ENCODE data around the gene TCF7L2. TPM values are rescaled to one million over a fixed set of nuclear protein-coding genes. Genes with fewer than 3 reads are reported as not detected.

The TCF7L2 gene
- polyA plus RNA-seq, 1 donor from 2014 or later: 1.7 TPM

DNA sequence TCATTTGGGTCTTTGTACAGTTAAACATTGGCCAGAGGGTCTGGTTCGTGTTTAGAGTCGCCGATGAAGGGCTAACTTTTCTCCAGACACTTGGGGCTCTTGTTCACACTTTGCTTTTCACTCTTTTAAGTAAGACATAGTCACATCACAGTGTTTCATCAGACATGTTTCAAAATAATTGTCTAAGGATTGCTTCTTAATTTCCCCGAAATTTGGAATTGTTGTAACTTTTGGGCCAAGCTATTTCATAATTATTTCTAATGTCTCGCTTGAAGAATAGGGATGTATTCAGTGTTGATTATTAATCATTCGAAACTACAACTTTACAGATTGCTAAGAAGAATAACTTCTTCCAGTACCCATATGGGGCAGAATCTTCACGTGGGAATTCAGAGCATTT is 92.8 kb downstream of the TCF7L2 start:
- Histone ChIP-seq H3K9me3 (ENCODE audit: low read length) (no peaks in the 10 kb centered on the region), H3K4me3 (ENCODE audit: low read length) (no peak overlapping the region), H3K27me3 (ENCODE audit: insufficient read depth, low read depth, low read length) (no peaks in the 10 kb centered on the region), H4K20me1 (ENCODE audit: insufficient read depth) (no peaks in the 10 kb centered on the region), H3K9ac (ENCODE audit: low read length) (no peak overlapping the region), H3F3A (ENCODE audit: insufficient read depth, low read length, poor library complexity, severe bottlenecking) (no peaks in the 10 kb centered on the region), H2AFZ (ENCODE audit: low read depth, low read length) (no peak overlapping the region), H3K4me2 (ENCODE audit: low read length) (no peak overlapping the region), H3K79me2 (replicated peaks; ENCODE audit: insufficient read depth, low read length) (no peaks in the 10 kb centered on the region), H3K9me2 (ENCODE audit: insufficient read depth, low read length) (no peaks in the 10 kb centered on the region), H3K27ac (ENCODE audit: low read length) (no peak overlapping the region), H3K36me3 (ENCODE audit: insufficient read depth, low read length) (no peaks in the 10 kb centered on the region)
- TF ChIP-seq POLR2AphosphoS5 (IDR thresholded peaks at IDR 0.05) (no peak), EP300 (conservative IDR thresholded peaks at IDR 0.05; ENCODE audit: poor library complexity, severe bottlenecking) (no peak), RAD21 (conservative IDR thresholded peaks at IDR 0.05) (no peak), CTCF (IDR thresholded peaks at IDR 0.05; ENCODE audit: poor library complexity, severe bottlenecking) (no peak), SMC3 (conservative IDR thresholded peaks at IDR 0.05; ENCODE audit: poor library complexity) (no peak), MXI1 (conservative IDR thresholded peaks at IDR 0.05; ENCODE audit: poor library complexity, severe bottlenecking) (no peak), TAF1 (IDR thresholded peaks at IDR 0.05; ENCODE audit: low read depth) (no peak), EZH2 (IDR thresholded peaks at IDR 0.05; ENCODE audit: borderline replicate concordance, insufficient read depth, low read length, poor library complexity, severe bottlenecking) (no peak)
- TF ChIP-seq, protein P1, sequence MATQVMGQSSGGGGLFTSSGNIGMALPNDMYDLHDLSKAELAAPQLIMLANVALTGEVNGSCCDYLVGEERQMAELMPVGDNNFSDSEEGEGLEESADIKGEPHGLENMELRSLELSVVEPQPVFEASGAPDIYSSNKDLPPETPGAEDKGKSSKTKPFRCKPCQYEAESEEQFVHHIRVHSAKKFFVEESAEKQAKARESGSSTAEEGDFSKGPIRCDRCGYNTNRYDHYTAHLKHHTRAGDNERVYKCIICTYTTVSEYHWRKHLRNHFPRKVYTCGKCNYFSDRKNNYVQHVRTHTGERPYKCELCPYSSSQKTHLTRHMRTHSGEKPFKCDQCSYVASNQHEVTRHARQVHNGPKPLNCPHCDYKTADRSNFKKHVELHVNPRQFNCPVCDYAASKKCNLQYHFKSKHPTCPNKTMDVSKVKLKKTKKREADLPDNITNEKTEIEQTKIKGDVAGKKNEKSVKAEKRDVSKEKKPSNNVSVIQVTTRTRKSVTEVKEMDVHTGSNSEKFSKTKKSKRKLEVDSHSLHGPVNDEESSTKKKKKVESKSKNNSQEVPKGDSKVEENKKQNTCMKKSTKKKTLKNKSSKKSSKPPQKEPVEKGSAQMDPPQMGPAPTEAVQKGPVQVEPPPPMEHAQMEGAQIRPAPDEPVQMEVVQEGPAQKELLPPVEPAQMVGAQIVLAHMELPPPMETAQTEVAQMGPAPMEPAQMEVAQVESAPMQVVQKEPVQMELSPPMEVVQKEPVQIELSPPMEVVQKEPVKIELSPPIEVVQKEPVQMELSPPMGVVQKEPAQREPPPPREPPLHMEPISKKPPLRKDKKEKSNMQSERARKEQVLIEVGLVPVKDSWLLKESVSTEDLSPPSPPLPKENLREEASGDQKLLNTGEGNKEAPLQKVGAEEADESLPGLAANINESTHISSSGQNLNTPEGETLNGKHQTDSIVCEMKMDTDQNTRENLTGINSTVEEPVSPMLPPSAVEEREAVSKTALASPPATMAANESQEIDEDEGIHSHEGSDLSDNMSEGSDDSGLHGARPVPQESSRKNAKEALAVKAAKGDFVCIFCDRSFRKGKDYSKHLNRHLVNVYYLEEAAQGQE (IDR thresholded peaks at IDR 0.05; ENCODE audit: borderline replicate concordance): no peak

GRCh38 chr10:113044016-113044755 is 94.1 kb downstream of the TCF7L2 start:
- Histone ChIP-seq H3K9ac (ENCODE audit: low read length) (no peak overlapping the region), H3F3A (ENCODE audit: insufficient read depth, low read length, poor library complexity, severe bottlenecking) (no peaks in the 10 kb centered on the region), H3K9me3 (ENCODE audit: low read length) (no peaks in the 10 kb centered on the region), H3K27ac (ENCODE audit: low read length) (no peak overlapping the region), H3K9me2 (ENCODE audit: insufficient read depth, low read length) (no peaks in the 10 kb centered on the region), H3K36me3 (ENCODE audit: insufficient read depth, low read length) (no peaks in the 10 kb centered on the region), H2AFZ (ENCODE audit: low read depth, low read length) (no peak overlapping the region), H3K4me2 (ENCODE audit: low read length) (no peak overlapping the region), H4K20me1 (ENCODE audit: insufficient read depth) (no peaks in the 10 kb centered on the region), H3K4me3 (ENCODE audit: low read length) (no peak overlapping the region), H3K27me3 (ENCODE audit: insufficient read depth, low read depth, low read length) (no peaks in the 10 kb centered on the region), H3K79me2 (replicated peaks; ENCODE audit: insufficient read depth, low read length) (no peaks in the 10 kb centered on the region)
- TF ChIP-seq EP300 (conservative IDR thresholded peaks at IDR 0.05; ENCODE audit: poor library complexity, severe bottlenecking) (no peak), RAD21 (conservative IDR thresholded peaks at IDR 0.05) (no peak), EZH2 (IDR thresholded peaks at IDR 0.05; ENCODE audit: borderline replicate concordance, insufficient read depth, low read length, poor library complexity, severe bottlenecking) (no peak), TAF1 (IDR thresholded peaks at IDR 0.05; ENCODE audit: low read depth) (no peak), POLR2AphosphoS5 (IDR thresholded peaks at IDR 0.05) (no peak), CTCF (IDR thresholded peaks at IDR 0.05; ENCODE audit: poor library complexity, severe bottlenecking) (no peak), SMC3 (conservative IDR thresholded peaks at IDR 0.05; ENCODE audit: poor library complexity) (no peak), MXI1 (conservative IDR thresholded peaks at IDR 0.05; ENCODE audit: poor library complexity, severe bottlenecking) (no peak)
- TF ChIP-seq, protein P1 (IDR thresholded peaks at IDR 0.05; ENCODE audit: borderline replicate concordance): no peak
